NCI-H446 treated with DMSO at 0.1 percent for 48 hours (cell line): ENCODE data around the gene PPFIA2.

Source experiments
- DNase-seq: peaks from one replicate; lab custom pipeline; 2025; lab: John Stamatoyannopoulos, UW

Gene PPFIA2

DNA sequence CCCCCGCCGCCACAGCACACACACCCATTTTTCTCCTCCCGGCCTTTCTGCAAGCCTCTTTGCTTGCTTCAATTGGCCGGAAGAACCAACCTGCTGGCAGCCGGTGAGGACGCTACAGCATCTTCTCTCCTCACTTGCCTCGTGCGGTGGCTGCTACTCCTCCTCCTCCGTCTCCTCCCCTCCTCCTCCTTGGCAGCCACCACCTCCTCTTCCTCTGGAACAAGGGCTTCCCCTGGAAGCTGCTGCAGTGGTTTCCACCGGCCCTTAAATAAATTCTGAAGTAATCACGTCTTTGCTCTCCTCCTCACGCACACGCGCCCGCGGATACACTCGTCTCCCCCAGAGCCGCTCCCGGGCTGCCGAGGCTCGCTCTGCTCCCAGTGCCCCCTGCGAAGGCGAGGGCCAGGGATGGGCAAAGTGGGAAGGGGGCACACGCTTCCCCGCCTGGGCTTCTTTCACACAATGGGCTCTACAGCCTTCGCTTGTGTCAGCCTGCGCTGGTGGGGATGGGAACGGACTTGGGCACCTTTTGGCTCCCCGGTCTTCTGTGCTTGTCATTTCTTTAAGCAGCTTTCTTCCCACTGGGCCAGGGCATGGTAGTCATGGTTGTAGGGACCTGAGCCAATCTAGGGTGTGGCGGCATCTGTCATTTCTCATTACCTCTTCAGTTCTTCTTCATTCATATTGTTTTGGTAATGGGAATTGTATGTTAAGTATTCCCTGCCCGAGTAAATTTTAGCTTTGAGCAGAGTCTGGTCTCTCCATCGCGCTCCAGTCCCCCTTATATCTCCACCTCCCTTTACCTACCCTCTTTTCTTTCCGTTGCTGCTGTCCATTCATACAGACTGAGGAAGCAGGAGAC lies at the start of gene PPFIA2:
TSS of gene PPFIA2 (minus strand) at position 161 of the 862 bp plus-strand sequence.
- DNase-seq = peak; percentile 66

DNA sequence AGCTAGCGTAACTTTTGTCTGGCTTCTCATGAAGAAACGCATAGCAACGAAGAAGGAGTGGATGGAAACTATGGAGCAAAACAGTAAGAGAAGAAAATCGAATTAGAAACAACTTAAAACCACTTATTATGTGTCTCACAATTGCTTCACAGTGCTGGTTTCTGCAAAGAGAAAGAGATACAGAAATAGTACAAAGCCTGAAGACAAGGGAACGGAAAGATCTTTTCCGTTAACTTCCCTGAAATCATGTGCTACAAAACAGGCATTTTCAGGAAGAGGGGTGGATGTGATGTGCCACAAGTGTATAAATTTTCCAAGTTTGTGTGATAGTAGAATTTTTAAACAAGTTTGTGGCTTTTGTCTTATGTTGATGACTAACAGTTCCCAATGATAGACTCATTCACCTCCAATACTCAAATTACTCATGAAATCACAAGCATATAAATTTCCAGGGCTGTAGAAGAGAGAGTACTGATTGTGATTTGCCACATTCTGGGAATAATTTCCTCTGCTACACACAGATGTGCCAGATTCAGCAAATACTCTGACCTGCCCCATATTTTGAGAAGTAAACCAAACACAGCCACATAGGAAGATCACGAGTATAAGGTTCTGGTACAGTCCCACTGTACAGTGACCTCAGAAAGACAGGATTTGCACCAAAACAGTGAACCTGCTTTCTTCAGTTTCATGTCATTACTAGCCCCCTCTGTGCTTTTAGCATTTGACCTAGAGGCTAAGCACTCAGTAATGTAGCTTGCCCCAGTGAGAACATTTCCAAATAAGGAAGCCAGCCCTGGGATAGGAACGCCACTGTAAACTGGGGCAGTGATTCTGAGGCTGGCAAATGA lies 41.4 kb upstream of the PPFIA2 start:
- DNase-seq = no peak

GRCh38 chr12:81798294-81798693 lies 39.1 kb upstream of the PPFIA2 start:
- no peak for DNase-seq

DNA sequence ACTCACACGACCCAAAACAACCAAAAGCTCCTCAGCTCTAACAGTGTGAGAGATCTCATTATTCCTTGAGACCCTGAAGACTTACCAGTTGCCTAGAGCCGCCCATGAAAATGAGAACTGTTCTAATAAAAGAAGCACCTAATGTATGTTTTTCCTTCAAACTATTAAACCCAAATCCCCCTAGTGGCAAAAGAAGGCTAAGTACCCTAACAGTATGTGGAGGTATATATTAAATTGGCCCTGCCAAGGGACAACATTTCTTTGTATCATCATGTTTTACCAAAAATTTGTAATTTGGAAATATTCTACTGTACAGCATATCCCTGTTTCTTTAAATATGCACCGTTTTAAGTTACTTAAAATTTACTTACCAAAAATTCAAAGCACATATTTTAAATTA lies 38.0 kb upstream of the PPFIA2 start:
- no peak for DNase-seq

GRCh38 chr12:81792666-81793065 lies 33.5 kb upstream of the PPFIA2 start:
- DNase-seq = no peak

DNA sequence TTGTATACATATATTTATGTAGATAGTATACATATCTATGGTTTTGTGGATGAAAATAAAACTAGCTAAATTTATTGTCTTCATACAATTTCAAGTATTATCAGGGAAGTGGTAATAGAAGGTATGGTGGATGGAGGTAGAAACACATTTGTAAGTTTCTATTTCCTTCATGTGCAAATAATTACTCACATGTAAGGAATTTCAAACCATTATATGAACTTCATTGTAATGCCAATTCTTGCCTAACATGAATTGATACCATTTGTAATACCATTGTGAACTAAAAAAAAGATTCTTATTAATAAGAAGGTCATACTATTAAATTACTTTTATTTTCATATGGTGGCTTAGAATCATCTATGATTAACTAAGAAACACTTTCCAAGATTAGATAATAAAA lies 20.1 kb upstream of the PPFIA2 start:
- no peak for DNase-seq

DNA sequence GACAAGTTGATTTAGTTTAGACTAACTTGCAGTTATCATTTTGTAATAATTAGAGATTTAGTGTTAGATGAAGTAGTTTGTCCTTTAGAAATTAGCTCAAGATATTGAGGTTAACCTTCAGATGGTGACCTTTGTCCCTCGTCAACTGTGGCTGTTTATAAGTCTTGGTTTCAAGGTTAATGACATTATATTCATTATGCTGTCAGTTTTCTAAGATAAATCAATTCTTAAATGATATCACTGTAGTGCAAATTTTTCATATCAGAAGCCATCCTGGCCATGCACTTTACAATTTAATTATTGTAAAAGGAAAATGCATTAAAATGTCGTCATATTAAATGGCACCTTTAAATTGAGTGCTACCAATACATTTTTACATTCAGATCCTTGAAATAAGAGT lies 19.6 kb upstream of the PPFIA2 start:
- no peak for DNase-seq

GRCh38 chr12:81758421-81759189 lies 545 bp downstream of the PPFIA2 start:
- DNase-seq = peak; percentile 52

DNA sequence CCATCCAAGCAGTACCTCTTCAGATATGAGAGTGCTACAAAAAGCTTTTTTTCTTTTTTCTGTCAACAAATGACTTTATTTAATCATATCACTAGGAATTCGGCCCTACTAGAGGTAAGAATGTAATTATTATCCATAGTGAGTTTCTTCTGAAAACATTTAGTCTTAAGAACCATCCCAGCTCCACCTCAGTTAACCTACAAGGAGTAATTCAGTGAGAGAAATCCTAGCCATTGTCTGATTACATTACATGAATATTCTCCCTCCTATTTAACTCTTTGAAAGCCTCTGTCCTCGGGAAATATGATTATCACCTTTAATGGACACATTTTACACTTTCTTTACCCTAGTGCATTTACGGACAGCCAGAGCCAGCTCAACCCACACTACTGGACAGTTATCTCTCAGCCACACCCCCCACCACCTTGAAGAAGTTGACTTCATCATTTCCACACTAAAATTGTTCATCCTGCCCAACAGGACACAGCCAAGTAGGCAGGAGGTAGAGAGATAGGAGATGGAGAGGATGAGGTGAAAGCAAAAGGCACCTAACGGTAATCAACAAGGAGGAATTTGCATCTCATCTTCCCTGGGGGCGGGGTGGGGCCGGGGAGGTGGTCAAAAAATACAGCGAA lies 1.3 kb downstream of the PPFIA2 start:
- DNase-seq = no peak

GRCh38 chr12:81729781-81730180 lies 29.4 kb downstream of the PPFIA2 start:
- DNase-seq = no peak

DNA sequence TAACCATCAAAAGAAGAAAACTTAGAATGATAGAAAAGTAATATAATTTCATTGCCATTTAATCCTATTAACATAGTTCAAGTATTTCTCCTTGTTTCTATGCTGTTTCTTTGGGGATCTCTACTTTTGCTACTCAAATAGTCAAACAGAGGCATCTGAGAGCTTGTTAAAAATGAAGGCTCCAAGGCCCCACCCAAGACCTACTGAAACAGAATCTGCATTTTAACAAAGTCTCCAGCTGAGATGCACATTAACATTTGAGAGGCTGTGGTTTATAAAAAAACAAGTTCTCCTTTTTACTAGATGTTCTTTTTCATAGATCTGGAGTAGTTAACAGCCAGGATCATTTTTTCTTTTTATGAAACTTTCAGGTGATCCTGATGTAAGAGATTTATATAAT lies 31.8 kb downstream of the PPFIA2 start:
- no peak for DNase-seq

GRCh38 chr12:81726634-81727033 lies 32.5 kb downstream of the PPFIA2 start:
- no peak for DNase-seq

- no peak for DNase-seq
These were observed 35.8 kb downstream of the PPFIA2 start for GRCh38 chr12:81723361-81723760.

- DNase-seq = no peak
These were observed 37.1 kb downstream of the PPFIA2 start for GRCh38 chr12:81722004-81722403.

DNA sequence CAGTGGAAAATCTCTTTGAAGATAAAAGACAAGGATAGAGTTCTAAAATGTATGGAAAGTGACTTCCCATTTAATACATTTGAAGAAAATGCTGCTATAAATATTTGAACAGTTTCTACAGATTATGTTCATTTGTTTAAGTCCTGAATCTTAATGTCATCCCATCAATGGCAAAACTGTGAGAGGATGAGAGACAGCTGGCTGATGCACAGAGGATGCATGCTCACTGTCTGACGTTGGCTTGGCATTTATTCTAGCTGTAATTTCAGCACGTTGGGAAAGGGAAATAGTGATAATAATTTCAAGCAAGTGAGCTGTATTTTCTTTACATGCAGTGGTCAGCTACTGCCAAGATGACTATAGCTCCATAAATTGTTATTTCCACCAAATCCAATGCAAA lies 40.5 kb downstream of the PPFIA2 start:
- peak; percentile 49 for DNase-seq

DNA sequence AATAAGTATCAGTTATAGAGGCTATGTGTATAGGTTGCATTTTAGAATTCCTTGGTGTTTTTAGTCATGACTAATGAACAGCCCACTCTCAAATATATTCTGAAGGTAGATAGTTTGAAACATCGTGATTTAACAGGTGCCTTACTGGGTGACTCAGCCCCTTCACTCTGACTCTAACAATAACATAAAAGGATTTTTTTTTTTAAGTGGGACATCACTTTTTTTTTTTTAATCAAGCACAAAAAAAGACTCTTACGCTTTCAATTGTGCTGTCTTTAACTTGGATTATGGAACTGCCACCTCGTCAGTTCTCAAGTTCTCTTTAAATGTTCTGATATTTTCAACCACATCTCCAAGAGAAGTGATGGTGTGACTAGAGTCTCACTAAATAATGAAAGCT lies 46.6 kb downstream of the PPFIA2 start:
- DNase-seq = no peak

DNA sequence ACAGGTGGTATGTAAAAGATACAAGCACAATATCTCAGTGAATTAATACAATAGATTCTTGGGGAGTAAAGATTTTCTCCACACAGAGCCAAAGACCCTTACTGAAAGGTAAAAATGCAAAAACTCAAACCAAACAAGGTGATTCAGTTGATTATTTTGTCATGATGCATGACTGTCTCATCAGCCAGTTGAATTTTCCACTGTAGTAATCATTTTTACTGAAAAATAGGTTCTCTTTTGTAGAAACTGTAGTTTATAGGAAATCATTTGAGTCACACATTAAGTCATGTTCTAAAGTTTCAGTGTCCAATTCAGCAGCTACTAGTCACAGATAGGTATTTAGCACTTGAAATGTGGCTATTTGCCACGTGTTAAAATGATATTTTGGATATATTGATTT lies 53.6 kb downstream of the PPFIA2 start:
- no peak for DNase-seq

DNA sequence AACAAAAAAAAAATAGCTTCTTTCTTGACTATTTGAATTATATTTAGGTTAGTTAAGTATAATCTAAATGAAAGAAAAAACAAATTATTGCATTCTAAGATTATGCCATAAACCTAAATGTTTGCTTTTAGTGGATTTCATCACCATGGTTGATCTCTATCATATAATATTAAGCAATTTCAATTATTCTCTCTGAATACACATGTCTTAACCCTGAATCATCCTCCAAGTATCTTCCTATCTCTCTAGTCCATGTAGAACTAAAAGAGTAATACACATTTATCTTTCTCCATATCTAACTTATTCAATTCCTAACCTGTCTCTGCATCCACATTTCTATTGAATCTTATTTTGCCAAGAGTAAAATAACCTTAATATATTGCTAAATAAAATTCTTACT lies 59.6 kb downstream of the PPFIA2 start:
- DNase-seq = no peak

- no peak for DNase-seq
These were observed 67.1 kb downstream of the PPFIA2 start for GRCh38 chr12:81692008-81692407.

DNA sequence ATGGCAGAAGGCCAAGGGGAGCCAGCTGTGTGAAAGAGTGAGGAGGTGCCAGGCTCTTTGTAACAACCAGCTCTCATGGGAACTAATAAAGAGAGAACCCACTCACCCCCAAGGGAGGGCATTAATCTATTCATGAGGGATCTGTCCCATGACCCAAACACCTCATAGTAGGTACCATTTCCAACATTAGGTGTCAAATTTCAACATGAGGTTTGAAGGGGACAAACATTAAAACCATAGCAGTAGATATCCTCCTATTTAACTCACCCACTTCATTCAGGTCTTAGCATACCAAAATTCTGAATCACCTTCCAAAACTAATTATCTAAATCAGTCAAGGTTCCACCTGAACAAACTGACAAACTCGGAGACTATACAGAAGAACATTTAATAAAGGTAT lies 75.3 kb downstream of the PPFIA2 start:
- DNase-seq = no peak

DNA sequence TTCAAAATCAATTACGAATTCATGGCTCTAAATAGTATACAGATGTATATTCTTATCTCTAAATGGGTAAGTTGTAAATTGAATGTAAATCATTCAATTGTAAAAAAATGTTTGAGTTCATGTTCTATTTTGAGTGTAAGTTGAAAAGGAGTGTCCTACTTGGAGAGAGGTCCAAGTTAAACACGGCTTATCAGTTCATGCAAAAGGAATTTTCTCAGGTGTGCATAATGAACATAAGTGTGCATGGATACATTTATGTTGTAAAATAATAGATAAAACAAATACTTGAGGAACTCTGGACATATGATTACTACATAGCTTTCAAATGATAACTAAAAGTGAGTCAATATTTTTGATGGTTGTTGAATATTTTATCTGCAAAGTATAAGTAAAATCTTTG lies 79.5 kb downstream of the PPFIA2 start:
- DNase-seq = no peak

DNA sequence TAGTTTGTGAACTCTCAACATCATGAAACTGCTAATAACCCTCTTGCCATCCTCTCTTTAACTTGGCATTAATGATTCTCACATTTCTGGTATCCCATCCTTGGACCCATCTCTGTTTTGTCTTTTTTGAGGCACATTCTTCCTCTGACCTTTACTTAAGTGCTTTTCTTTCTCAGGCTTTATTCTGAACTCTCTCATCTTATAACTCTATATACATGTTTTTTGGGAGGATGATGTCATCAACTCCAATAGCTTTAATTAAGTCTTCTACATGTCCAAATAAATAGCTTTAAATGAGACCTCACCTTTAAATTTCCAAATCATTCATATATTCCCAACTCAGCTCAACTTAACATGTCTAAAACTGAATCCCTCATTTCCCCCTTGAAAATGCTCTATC lies 88.4 kb downstream of the PPFIA2 start:
- no peak for DNase-seq
